Measurements from ENCODE around the gene FUZ.

FUZ gene

DNA sequence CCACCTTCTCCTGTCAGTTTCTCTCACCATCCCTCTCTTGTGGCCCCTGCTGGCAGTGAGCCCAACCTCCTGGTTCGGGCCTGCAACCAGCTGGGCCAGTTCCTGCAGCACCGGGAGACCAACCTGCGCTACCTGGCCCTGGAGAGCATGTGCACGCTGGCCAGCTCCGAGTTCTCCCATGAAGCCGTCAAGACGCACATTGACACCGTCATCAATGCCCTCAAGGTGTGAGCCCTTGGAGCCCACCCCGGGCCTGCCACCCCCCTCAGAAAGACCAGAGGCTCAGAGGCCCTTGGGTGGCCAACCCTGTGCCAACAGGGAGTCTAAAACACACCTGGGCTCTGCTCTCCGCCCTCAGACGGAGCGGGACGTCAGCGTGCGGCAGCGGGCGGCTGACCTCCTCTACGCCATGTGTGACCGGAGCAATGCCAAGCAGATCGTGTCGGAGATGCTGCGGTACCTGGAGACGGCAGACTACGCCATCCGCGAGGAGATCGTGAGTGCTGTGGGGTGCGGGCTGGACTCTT lies 13.8 kb downstream of the FUZ start:
- peaks cover 8% of the 10 kb centered on the region; the same call in 1 of the 2 replicates for H3K4me1 ChIP-seq (ENCODE audit: insufficient read depth, low read length)
- no peaks in the 10 kb centered on the region for H3K9me3 ChIP-seq (ENCODE audit: control insufficient read depth, insufficient read depth, low read length)
- peaks cover 14% of the 10 kb centered on the region for H3K36me3 ChIP-seq (ENCODE audit: insufficient read depth, low read length)
- H3K9ac ChIP-seq (ENCODE audit: low read depth, low read length), result no peak overlapping the region

DNA sequence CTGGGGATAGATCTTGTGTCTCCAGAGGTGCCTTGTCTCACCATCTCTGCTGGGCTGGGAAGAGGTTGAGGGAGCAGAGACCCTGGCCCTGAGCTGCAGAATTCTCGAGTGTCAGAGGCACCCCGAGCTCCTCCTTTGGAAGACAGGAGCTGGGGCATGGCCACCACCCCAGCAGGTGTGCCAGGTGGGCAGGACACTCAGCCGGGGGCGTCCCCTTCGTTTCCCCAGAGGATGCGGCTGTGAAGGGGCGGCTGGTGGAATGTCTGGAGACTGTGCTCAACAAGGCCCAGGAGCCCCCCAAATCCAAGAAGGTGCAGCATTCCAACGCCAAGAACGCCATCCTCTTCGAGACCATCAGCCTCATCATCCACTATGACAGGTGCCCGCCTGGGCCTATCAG lies 14.5 kb downstream of the FUZ start:
- H3K9me3 ChIP-seq (ENCODE audit: control insufficient read depth, insufficient read depth, low read length), result no peaks in the 10 kb centered on the region
- H3K36me3 ChIP-seq (ENCODE audit: insufficient read depth, low read length), result peaks cover 13% of the 10 kb centered on the region
- H3K4me1 ChIP-seq (ENCODE audit: insufficient read depth, low read length), result peaks cover 8% of the 10 kb centered on the region; the same call in 1 of the 2 replicates
- no peak overlapping the region for H3K9ac ChIP-seq (ENCODE audit: low read depth, low read length)

DNA sequence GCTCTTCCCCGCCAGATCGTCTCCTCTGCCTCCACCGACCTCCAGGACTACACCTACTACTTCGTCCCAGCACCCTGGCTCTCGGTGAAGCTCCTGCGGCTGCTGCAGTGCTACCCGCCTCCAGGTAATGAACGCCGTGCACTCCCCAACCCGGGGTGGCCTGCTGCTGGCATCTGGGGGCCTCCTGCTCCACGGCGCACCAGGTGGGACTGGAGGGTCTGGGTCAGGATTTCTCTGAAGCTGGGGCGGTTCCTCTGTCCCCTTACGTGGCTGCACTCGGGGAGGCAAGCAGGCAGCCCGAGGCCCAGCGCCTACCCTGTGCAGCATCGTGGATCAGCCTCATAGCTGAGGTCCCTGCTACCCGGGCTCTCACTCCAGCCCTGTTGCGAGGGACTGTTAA lies 17.5 kb downstream of the FUZ start:
- H3K4me1 ChIP-seq (ENCODE audit: insufficient read depth, low read length), result no peaks in the 10 kb centered on the region
- H3K9ac ChIP-seq (ENCODE audit: low read depth, low read length), result no peak overlapping the region
- H3K36me3 ChIP-seq (ENCODE audit: insufficient read depth, low read length), result peaks cover 9% of the 10 kb centered on the region
- H3K9me3 ChIP-seq (ENCODE audit: control insufficient read depth, insufficient read depth, low read length), result no peaks in the 10 kb centered on the region

DNA sequence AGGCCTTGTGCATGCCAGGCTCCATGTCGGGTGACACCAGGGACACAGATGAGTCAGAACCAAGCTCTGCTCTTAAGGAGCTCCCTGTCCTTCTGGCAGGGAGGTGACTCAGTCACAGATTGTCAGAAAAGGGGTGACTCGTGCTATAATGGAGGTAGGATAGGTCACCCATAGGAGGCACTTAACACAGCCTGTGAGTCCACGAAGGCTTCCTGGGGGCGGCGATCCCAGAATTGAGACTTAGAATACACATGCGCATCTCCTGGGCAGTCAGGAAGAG lies 19.6 kb downstream of the FUZ start:
- no peak overlapping the region for H3K9ac ChIP-seq (ENCODE audit: low read depth, low read length)
- no peaks in the 10 kb centered on the region for H3K4me1 ChIP-seq (ENCODE audit: insufficient read depth, low read length)
- peaks cover 11% of the 10 kb centered on the region for H3K36me3 ChIP-seq (ENCODE audit: insufficient read depth, low read length)
- H3K9me3 ChIP-seq (ENCODE audit: control insufficient read depth, insufficient read depth, low read length), result no peaks in the 10 kb centered on the region

DNA sequence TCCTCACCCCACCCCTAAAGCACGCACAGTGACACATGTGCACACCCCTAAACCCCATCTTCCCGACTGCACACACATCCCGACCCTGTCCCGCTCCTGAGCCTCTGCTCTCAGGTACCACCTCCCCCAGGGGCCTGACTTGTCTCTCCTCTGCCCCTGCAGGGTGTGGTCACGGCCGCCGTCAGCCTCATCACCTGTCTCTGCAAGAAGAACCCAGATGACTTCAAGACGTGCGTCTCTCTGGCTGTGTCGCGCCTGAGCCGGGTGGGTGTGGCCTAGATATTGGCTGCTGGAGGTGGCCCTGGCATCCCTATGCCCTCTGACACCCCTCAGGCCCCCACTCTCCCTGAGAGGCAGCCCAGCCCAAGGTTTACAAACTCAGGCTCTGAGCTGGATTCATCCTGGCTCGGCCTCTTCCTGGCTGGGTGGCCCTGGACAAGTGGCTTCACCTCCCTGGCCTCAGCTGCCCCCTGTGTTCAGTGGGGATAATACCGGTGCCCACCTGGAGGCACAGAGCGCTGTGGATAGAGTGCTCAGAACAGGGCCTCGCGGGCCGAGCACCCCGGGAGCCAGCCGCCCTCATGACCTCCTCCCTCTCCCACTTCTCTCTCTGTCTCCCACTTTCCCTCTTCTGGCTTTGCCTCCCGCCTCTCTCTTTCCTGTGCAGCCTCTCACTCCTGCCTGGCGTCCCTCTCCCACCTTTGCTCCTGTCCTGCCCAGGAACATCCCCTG lies 20.1 kb downstream of the FUZ start:
- Histone ChIP-seq H3K9me3 (ENCODE audit: control insufficient read depth, insufficient read depth, low read length) (no peaks in the 10 kb centered on the region), H3K9ac (ENCODE audit: low read depth, low read length) (no peak overlapping the region), H3K36me3 (ENCODE audit: insufficient read depth, low read length) (peaks cover 11% of the 10 kb centered on the region), H3K4me1 (ENCODE audit: insufficient read depth, low read length) (no peaks in the 10 kb centered on the region)

DNA sequence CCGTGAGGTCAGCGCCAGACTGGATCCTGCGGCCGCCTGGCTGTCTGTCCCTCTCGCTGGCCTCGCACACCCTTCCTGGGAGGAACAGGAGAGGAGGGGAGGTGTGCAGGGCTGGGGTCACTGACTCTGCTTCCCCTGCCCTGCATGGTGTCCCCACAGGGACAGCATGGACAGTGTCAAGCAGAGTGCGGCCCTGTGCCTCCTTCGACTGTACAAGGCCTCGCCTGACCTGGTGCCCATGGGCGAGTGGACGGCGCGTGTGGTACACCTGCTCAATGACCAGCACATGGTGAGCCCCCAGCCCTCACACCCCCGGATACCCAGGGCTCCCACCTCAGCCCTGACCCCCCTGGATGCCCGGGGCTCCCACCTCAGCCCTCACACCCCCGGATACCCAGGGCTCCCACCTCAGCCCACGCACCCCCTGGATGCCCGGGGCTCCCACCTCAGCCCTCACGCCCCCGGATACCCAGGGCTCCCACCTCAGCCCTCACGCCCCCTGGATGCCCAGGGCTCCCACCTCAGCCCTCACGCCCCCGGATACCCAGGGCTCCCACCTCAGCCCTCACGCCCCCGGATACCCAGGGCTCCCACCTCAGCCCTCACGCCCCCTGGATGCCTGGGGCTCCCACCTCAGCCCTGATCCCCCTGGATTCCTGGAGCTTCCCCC lies 21.2 kb downstream of the FUZ start:
- H3K36me3 ChIP-seq (ENCODE audit: insufficient read depth, low read length), result peaks cover 12% of the 10 kb centered on the region; the same call in 1 of the 2 replicates
- no peaks in the 10 kb centered on the region for H3K9me3 ChIP-seq (ENCODE audit: control insufficient read depth, insufficient read depth, low read length)
- no peak overlapping the region for H3K9ac ChIP-seq (ENCODE audit: low read depth, low read length)
- no peaks in the 10 kb centered on the region for H3K4me1 ChIP-seq (ENCODE audit: insufficient read depth, low read length)

DNA sequence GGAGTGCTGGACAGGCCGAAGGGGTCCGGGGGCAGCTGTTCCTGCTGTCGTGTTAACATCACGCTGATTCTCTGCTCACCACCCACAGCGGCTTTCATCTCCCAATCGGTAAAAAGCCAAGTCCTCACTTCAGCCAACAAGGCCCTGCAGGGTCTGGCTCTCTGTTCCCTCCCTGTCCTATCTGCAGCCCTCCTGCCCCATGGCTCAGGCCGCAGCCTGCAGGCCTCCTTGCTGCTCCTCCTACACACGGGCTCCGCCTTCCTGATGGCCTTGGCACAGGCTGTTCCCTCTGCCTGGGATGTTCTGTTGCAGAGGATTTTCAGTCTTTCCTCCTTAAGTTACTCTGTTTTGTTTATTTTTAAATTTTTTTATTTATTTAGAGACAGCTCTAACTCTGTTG lies 22.2 kb downstream of the FUZ start:
- Histone ChIP-seq H3K4me1 (ENCODE audit: insufficient read depth, low read length) (peaks cover 7% of the 10 kb centered on the region; the same call in 1 of the 2 replicates), H3K9ac (ENCODE audit: low read depth, low read length) (no peak overlapping the region), H3K36me3 (ENCODE audit: insufficient read depth, low read length) (0 out of 2 replicates have a peak, but pooled peaks cover 9% of the 10 kb centered on the region), H3K9me3 (ENCODE audit: control insufficient read depth, insufficient read depth, low read length) (no peaks in the 10 kb centered on the region)

DNA sequence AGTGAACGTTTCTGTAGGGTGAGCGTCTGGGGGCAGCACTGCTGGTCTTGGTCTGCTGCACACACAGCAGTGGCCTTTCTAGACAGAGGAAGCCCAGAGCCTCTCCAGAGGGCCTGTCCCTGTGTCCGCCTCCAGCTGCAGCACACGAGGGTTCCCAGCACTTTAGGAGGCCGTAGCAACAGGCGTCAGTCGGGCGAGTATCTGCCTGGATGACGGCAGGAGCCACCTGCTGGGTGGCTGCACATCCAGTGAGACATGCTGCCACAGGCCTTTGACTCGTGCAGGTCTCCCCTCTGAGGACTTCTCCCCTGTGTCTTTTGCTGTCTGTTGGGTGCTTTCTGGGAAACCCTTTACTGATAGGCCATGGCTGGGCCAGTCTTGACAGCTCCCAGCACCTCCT lies 24.2 kb downstream of the FUZ start:
- no peaks in the 10 kb centered on the region for H3K9me3 ChIP-seq (ENCODE audit: control insufficient read depth, insufficient read depth, low read length)
- no peak overlapping the region for H3K9ac ChIP-seq (ENCODE audit: low read depth, low read length)
- H3K36me3 ChIP-seq (ENCODE audit: insufficient read depth, low read length), result 0 out of 2 replicates have a peak, but pooled peaks cover 9% of the 10 kb centered on the region

DNA sequence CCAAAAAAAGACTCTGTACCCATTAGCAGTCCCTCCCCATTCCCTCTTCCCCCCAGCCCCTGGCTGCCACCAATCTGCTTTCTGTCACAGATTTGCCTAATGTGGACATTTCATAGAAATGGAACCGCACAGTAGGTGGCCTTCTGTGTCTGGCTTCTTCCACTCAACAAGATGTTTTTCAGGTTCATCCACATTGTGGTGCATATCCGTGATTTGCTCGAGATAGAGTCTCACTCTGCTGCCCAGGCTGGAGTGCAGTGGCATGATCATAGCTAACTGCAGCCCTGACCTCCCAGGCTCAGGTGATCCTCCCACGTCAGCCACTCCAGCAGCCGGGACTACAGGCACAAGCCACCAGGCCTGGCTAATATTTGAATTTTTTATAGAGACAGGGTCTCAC lies 25.3 kb downstream of the FUZ start:
- Histone ChIP-seq H3K36me3 (ENCODE audit: insufficient read depth, low read length) (peaks cover 13% of the 10 kb centered on the region; the same call in 1 of the 2 replicates), H3K9me3 (ENCODE audit: control insufficient read depth, insufficient read depth, low read length) (no peaks in the 10 kb centered on the region), H3K9ac (ENCODE audit: low read depth, low read length) (no peak overlapping the region), H3K4me1 (ENCODE audit: insufficient read depth, low read length) (peaks cover 7% of the 10 kb centered on the region; the same call in 1 of the 2 replicates)

More for the DNA sequence above, 24.2 kb downstream of the FUZ start:
- peaks cover 7% of the 10 kb centered on the region; the same call in 1 of the 2 replicates for H3K4me1 ChIP-seq (ENCODE audit: insufficient read depth, low read length)

DNA sequence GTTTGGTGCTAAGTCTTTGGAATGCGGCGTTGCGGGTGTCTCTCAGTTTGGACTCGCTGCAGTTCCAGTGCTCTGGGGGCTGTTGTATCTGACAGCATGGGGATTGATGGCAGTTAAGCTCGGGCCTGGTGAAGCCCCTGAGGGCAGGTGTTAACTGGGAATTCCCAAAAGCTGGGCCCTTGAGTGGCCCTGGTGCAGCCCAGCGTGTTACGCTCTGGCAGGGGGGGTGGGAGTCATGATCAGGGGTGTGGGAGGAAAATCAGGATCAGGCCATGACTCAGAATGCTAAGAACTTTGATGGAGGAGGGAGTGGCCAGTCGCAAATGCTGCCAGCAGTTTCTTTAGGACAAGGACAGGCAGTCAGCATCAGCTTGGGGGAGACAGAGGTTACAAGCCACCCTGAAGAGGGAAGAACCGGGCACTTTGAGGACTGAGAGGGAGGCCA lies 26.7 kb downstream of the FUZ start:
- peaks cover 13% of the 10 kb centered on the region; the same call in 1 of the 2 replicates for H3K36me3 ChIP-seq (ENCODE audit: insufficient read depth, low read length)
- no peak overlapping the region for H3K9ac ChIP-seq (ENCODE audit: low read depth, low read length)
- peaks cover 7% of the 10 kb centered on the region; the same call in 1 of the 2 replicates for H3K4me1 ChIP-seq (ENCODE audit: insufficient read depth, low read length)
- H3K9me3 ChIP-seq (ENCODE audit: control insufficient read depth, insufficient read depth, low read length), result no peaks in the 10 kb centered on the region

DNA sequence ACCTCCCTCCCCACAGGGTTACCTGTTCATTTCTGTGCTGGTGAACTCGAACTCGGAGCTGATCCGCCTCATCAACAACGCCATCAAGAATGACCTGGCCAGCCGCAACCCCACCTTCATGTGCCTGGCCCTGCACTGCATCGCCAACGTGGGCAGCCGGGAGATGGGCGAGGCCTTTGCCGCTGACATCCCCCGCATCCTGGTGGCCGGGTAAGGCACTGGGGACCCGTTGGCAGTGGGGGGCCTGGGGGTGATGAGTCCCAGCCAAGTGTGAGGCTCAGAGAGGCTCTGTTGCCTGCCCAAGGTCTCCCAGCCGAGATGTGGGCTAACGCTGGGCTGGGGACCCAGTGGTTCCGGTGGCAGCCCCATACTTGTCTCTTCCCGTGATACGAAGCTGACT lies 30.6 kb downstream of the FUZ start:
- Histone ChIP-seq H3K36me3 (ENCODE audit: insufficient read depth, low read length) (peaks cover 4% of the 10 kb centered on the region; the same call in 1 of the 2 replicates), H3K9me3 (ENCODE audit: control insufficient read depth, insufficient read depth, low read length) (no peaks in the 10 kb centered on the region), H3K4me1 (ENCODE audit: insufficient read depth, low read length) (peaks cover 11% of the 10 kb centered on the region; the same call in 1 of the 2 replicates)

DNA sequence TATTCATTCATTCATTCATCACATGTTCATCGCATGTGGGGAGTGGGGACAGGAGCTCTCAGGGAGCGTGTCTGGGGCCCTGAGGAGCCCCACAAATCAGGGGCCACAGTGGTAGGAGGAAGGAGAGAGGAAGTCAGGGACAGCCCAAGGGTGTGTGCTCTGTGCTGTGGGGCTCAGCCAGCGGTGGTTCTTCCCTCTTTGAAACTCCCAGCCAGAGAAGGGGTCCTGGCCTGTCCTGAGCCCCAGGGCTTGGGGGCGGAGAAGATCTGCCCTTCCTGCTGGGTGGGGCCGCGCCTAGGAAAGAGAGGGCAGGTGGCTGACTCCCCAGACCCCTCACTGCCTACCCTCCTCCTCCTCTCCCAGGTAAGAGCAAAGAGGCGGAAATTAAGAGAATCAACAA lies 31.7 kb downstream of the FUZ start:
- H3K9ac ChIP-seq (ENCODE audit: low read depth, low read length), result no peak overlapping the region
- peaks cover 6% of the 10 kb centered on the region; the same call in 1 of the 2 replicates for H3K4me1 ChIP-seq (ENCODE audit: insufficient read depth, low read length)
- H3K36me3 ChIP-seq (ENCODE audit: insufficient read depth, low read length), result peaks cover 4% of the 10 kb centered on the region; the same call in 1 of the 2 replicates
- H3K9me3 ChIP-seq (ENCODE audit: control insufficient read depth, insufficient read depth, low read length), result no peaks in the 10 kb centered on the region

More for the DNA sequence above, 30.6 kb downstream of the FUZ start:
- no peak overlapping the region for H3K9ac ChIP-seq (ENCODE audit: low read depth, low read length)

DNA sequence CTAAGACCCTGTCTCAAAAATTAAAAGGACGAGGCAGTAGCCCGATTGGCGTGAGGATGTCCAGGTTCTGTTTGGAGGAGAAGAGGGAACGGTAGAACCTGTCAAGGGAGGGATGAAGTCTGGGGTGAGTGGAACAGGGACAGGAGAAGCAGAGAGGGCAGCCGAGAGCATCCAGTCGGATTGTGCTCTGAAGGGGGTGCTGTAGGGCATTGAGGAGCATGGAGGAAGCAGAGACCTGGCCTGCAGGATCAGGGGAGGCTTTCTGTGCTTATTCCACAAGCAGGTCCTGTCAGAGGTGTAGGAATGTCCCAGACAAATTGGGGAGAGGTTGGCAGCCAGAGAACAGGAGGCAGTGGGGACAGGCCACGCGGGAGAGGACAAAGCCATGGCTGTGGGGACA lies 32.2 kb downstream of the FUZ start:
- Histone ChIP-seq H3K36me3 (ENCODE audit: insufficient read depth, low read length) (peaks cover 4% of the 10 kb centered on the region; the same call in 1 of the 2 replicates), H3K9me3 (ENCODE audit: control insufficient read depth, insufficient read depth, low read length) (no peaks in the 10 kb centered on the region), H3K4me1 (ENCODE audit: insufficient read depth, low read length) (peaks cover 3% of the 10 kb centered on the region; the same call in 1 of the 2 replicates), H3K9ac (ENCODE audit: low read depth, low read length) (no peak overlapping the region)

DNA sequence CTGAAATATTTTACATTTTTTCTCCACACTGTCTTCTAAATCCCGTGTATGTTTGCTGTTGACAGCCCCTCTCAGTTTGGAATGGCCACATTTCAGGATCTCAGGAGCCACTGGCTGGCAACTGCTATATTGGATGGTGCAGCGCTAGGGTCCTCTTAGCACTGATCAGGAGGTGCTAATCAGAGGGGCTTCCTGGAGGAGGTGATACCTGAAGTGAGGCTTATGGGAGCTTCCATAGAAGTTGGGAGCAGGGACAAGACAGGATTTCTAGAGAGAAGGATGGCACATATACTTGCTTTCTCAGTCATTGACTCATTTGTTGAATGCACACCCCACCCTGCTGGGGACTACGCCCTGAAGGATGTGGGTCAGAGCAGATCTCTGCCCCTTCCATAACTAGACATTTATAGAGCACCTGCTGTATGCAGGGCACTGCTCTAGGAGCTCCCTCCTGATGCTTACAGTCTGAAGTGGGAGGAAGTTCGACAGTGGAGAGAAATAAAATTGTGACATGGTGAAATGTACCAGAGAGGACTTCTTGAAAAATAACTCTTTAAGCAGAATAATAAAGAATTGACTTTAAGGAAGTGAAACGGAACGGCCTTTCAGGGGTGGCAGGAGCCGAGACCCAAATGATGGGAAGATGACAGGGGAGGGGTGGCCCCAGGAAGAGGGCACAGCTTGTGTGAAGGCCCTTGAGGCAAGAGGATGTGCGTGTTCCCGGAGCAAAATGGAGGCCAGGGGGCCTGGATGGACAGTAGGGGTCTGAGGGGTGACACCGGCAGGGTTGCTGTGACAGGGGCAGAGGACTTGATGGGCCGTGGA lies 33.1 kb downstream of the FUZ start:
- H3K9ac ChIP-seq (ENCODE audit: low read depth, low read length), result no peak overlapping the region

More for the DNA sequence above, 33.1 kb downstream of the FUZ start:
- Histone ChIP-seq H3K9me3 (ENCODE audit: control insufficient read depth, insufficient read depth, low read length) (no peaks in the 10 kb centered on the region), H3K36me3 (ENCODE audit: insufficient read depth, low read length) (peaks cover 4% of the 10 kb centered on the region; the same call in 1 of the 2 replicates), H3K4me1 (ENCODE audit: insufficient read depth, low read length) (peaks cover 3% of the 10 kb centered on the region; the same call in 1 of the 2 replicates)
